CD14-positive monocyte (primary cell): ENCODE measurements around the gene PRRC2B. TPM values are rescaled to one million over a fixed set of nuclear protein-coding genes. Genes with fewer than 3 reads are reported as not detected.
"Not testable (repeated sequence)": the region's sequence is repeated elsewhere in the genome, so short reads cannot be mapped to it uniquely, and the experiment has no call there.

Experiments
- DNase-seq, 3 donors: peaks; one replicate each; pipeline ENCODE4 v3.0.0-alpha.2; 2011 to 2022
- H2AFZ ChIP-seq: 2 replicates; pipeline ENCODE4 v1.6.0; 2012; ENCODE audit warnings: mild to moderate bottlenecking, low read depth, low read length, inconsistent platforms; ENCODE audit not compliant: insufficient read depth, poor library complexity, severe bottlenecking
- H3K27ac ChIP-seq, 2 donors: 1 replicate in 1 of 2; 2 replicates in 1 of 2; pipeline ENCODE4 v1.5.1; 2012 to 2013; ENCODE audit warnings: low read length in 2 of 2, control low read depth in 1 of 2, inconsistent platforms in 1 of 2, low read depth in 1 of 2, mild to moderate bottlenecking in 1 of 2
- H3K27me3 ChIP-seq, 2 donors: one replicate each; pipeline versions ENCODE4 v1.6.0 to v1.6.1; 2011 to 2013; ENCODE audit warnings: low read length in 2 of 2; ENCODE audit not compliant: control insufficient read depth in 2 of 2, insufficient read depth in 2 of 2
- H3K36me3 ChIP-seq, 2 donors: replicated peaks in 1 of 2; 1 replicate in 1 of 2; 2 replicates in 1 of 2; pipeline versions ENCODE4 v1.5.1 to v1.6.1; 2012 to 2013; ENCODE audit warnings: low read length in 2 of 2, control low read depth in 1 of 2, inconsistent platforms in 1 of 2, mild to moderate bottlenecking in 1 of 2; ENCODE audit not compliant: insufficient read depth in 2 of 2, control insufficient read depth in 1 of 2
- H3K4me1 ChIP-seq, 2 donors: 1 replicate in 1 of 2; 2 replicates in 1 of 2; pipeline versions ENCODE4 v1.5.1 to v1.6.1; 2012 to 2013; ENCODE audit warnings: low read length in 2 of 2, control low read depth in 1 of 2, inconsistent platforms in 1 of 2, mild to moderate bottlenecking in 1 of 2, moderate library complexity in 1 of 2; ENCODE audit not compliant: insufficient read depth in 2 of 2, control insufficient read depth in 1 of 2
- H3K4me2 ChIP-seq: replicated peaks from 2 replicates; pipeline ENCODE3; 2012; ENCODE audit warnings: low read length, moderate library complexity, mild to moderate bottlenecking; ENCODE audit not compliant: poor library complexity, severe bottlenecking; ENCODE audit errors: extremely low read depth
- H3K4me3 ChIP-seq, 3 experiments: fragments of 200-600 bp in 1 of 3; sonication (generic) in 1 of 3; replicated peaks in 1 of 3; 1 replicate in 2 of 3; 2 replicates in 1 of 3; pipeline ENCODE4 v1.5.1; 2011 to 2013; ENCODE audit warnings: low read length in 3 of 3, mild to moderate bottlenecking in 3 of 3, control low read depth in 2 of 3, low read depth in 2 of 3, inconsistent platforms in 1 of 3, moderate library complexity in 1 of 3
- H3K79me2 ChIP-seq: 2 replicates; pipeline ENCODE4 v1.6.0; 2012; ENCODE audit warnings: mild to moderate bottlenecking, control low read depth, inconsistent platforms, low read length, moderate library complexity; ENCODE audit not compliant: insufficient read depth
- H3K9ac ChIP-seq: 2 replicates; pipeline ENCODE4 v1.6.0; 2017; ENCODE audit warnings: low read length, mild to moderate bottlenecking; ENCODE audit not compliant: insufficient read depth, poor library complexity, severe bottlenecking
- H3K9me3 ChIP-seq, 2 donors: replicated peaks in 1 of 2; 1 replicate in 1 of 2; 2 replicates in 1 of 2; pipeline versions ENCODE4 v1.5.1 to v1.6.1; 2012 to 2013; ENCODE audit warnings: low read length in 2 of 2, control low read depth in 1 of 2; ENCODE audit not compliant: control insufficient read depth in 1 of 2, insufficient read depth in 1 of 2
- H4K20me1 ChIP-seq: 2 replicates; pipeline ENCODE4 v1.6.0; 2012; ENCODE audit warnings: mild to moderate bottlenecking, low read length, control low read depth, moderate library complexity; ENCODE audit not compliant: insufficient read depth
- H3K27ac Mint-ChIP-seq, 7 donors: one replicate each; pipeline ENCODE4 v1.8.0; 2020; ENCODE audit warnings: mild to moderate bottlenecking in 7 of 7, mixed read lengths in 7 of 7, moderate library complexity in 6 of 7, inconsistent platforms in 2 of 7
- H3K27me3 Mint-ChIP-seq, 3 donors: one replicate each; pipeline ENCODE4 v1.8.0; 2021 to 2022; ENCODE audit warnings: low read depth in 3 of 3, mild to moderate bottlenecking in 3 of 3, mixed read lengths in 3 of 3, moderate library complexity in 3 of 3, inconsistent platforms in 1 of 3
- H3K36me3 Mint-ChIP-seq, 2 donors: one replicate each; pipeline ENCODE4 v1.8.0; 2020; ENCODE audit warnings: mixed read lengths in 2 of 2, inconsistent platforms in 1 of 2, mild to moderate bottlenecking in 1 of 2
- H3K4me1 Mint-ChIP-seq: one replicate; pipeline ENCODE4 v1.8.0; 2020; ENCODE audit warnings: mild to moderate bottlenecking, mixed read lengths
- H3K4me3 Mint-ChIP-seq, 2 donors: one replicate each; pipeline ENCODE4 v1.8.0; 2020; ENCODE audit warnings: mild to moderate bottlenecking in 2 of 2, mixed read lengths in 2 of 2, moderate library complexity in 1 of 2
- H3K9me3 Mint-ChIP-seq, 7 donors: one replicate each; pipeline ENCODE4 v1.8.0; 2020 to 2022; ENCODE audit warnings: mixed read lengths in 7 of 7, mild to moderate bottlenecking in 6 of 7, moderate library complexity in 6 of 7, inconsistent platforms in 2 of 7
- WGBS: methylation state at CpG from one replicate; pipeline ENCODE4 v1.1.5; 2013; ENCODE audit warnings: missing lambda C conversion rate; ENCODE audit not compliant: insufficient coverage; 5-methylcytosine and 5-hydroxymethylcytosine counted together
- intact Hi-C, 2 donors: fragments of 100-400 bp; cut with micrococcal nuclease; formaldehyde crosslinking; loops; one replicate each; pipeline versions ENCODE4 v1.15.0 to v1.15.1; 2023
- polyA plus RNA-seq, 3 donors: library from polyadenylated mRNA; depleted of rRNA in 1 of 3; unstranded in 2 of 3; stranded (reverse) in 1 of 3; fragments of 300-500 nt in 2 of 3; fragments of >200 nt in 1 of 3; fragmentation: Illumina TruSeq in 2 of 3; gene quantifications; 1 replicate in 2 of 3; 2 replicates in 1 of 3; pipeline ENCODE4 v1.2.3, GENCODE V29; 2012 to 2021
- TF ChIP-seq, protein P1 (sequence below): fragments of 200-600 bp; IDR thresholded peaks from one replicate; pipeline ENCODE4 v1.8.0; 2022; ENCODE audit warnings: antibody characterized with exemption, mild to moderate bottlenecking

The PRRC2B gene
- polyA plus RNA-seq, 3 donors: 2.8 to 36.2 (median 8.6) TPM

GRCh38 chr9:131394464-131395156, 724 bp downstream of the PRRC2B start:
- peak overlapping the region; percentile 88 to 91 for H3K4me3 Mint-ChIP-seq
- H3K27ac ChIP-seq: peak overlapping the region; percentile 46 to 81
- intact Hi-C loops: loop anchor here (2.0 to 5.0 kb wide), 2 partner anchors 22 to 117 kb away; partner anchors contain the start of gene FAM78A (in 1 of the 2)
- H3K27ac Mint-ChIP-seq: peak overlapping the region; percentile 79 to 91 (median 87)
- peak overlapping the region; percentile 50 for H2AFZ ChIP-seq
- no peaks in the 10 kb centered on the region for H3K9me3 Mint-ChIP-seq
- H3K27me3 ChIP-seq: no peaks in the 10 kb centered on the region
- under 1% methylated on average over 54 of the region's 63 CpGs for WGBS
- peak overlapping the region; percentile 72 for H3K4me2 ChIP-seq
- peaks cover 0 to 3% of the 10 kb centered on the region in 2 donors for H3K36me3 Mint-ChIP-seq
- H3K36me3 ChIP-seq: no peaks in the 10 kb centered on the region
- H3K9me3 ChIP-seq: no peaks in the 10 kb centered on the region
- H3K4me3 ChIP-seq: peak overlapping the region; percentile 57 to 94 (median 77)
- H3K4me1 ChIP-seq: peaks cover 47 to 55% of the 10 kb centered on the region in 2 donors
- no peaks in the 10 kb centered on the region for H3K27me3 Mint-ChIP-seq
- TF ChIP-seq, protein P1, sequence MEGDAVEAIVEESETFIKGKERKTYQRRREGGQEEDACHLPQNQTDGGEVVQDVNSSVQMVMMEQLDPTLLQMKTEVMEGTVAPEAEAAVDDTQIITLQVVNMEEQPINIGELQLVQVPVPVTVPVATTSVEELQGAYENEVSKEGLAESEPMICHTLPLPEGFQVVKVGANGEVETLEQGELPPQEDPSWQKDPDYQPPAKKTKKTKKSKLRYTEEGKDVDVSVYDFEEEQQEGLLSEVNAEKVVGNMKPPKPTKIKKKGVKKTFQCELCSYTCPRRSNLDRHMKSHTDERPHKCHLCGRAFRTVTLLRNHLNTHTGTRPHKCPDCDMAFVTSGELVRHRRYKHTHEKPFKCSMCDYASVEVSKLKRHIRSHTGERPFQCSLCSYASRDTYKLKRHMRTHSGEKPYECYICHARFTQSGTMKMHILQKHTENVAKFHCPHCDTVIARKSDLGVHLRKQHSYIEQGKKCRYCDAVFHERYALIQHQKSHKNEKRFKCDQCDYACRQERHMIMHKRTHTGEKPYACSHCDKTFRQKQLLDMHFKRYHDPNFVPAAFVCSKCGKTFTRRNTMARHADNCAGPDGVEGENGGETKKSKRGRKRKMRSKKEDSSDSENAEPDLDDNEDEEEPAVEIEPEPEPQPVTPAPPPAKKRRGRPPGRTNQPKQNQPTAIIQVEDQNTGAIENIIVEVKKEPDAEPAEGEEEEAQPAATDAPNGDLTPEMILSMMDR: no peak
- peak overlapping the region; percentile 92 for H3K9ac ChIP-seq
- peaks cover 53% of the 10 kb centered on the region for H3K79me2 ChIP-seq
- H3K4me1 Mint-ChIP-seq: peaks cover 53% of the 10 kb centered on the region
- peak in 1 of 3 donors; percentile 23 for DNase-seq
- H4K20me1 ChIP-seq: peaks cover 48% of the 10 kb centered on the region

DNA sequence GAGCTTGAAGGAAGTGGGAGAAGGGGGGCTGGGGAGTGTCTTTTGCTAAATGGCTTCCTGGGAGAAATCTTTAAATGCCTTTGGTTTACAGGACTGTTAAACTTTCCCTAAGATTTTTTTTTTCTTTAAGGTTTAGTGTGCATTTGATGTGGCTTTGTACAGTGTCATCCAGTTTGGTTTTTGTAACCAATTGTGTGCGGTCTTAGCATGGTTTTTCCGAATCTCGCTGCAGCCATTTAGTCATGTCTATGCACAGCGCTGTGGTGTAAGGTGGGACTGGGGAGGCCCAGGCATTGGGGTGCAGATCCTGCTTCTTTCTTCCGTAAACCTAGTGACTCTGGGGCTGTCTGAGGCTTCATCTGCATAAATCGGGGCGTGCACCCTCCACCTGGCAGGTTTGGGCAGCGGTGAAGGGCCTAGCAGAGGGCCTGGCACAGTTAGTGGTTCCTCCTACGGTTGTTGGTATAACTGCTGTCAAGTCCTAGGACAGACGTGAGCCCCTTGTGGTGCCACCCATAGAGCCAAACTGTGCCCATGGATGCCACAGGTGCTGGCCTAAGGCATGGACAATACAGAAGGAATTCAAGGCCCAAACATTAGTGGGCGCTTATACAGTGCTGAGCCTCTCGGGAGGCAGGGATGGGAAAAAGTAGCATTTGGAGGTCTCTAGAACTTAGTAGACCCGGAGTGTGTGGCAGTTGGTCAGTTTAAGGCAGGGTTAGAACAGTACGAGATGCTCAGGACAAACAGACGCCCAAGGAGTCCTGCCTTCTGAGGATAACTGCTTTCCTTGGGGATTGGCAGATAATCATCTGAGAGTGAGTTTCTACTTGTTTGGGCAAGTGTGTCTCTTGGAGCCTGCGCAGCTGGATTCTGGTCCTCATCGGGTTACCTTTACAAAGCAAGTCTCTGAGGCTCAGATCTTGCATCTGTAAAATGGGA, 1.5 kb downstream of the PRRC2B start:
- Mint-ChIP-seq H3K27ac (peak overlapping the region; percentile 79 to 91 (median 87)), H3K27me3 (no peaks in the 10 kb centered on the region), H3K9me3 (no peaks in the 10 kb centered on the region), H3K4me3 (peak overlapping the region; percentile 88 to 91), H3K36me3 (peaks cover 0 to 3% of the 10 kb centered on the region in 2 donors), H3K4me1 (peaks cover 60% of the 10 kb centered on the region)
- H3K27ac ChIP-seq: peak overlapping the region; percentile 46 to 81
- H2AFZ ChIP-seq: peak overlapping the region; percentile 50
- peak in 2 of 3 donors; percentile 34 to 49 for DNase-seq
- intact Hi-C loops: loop anchor here in 1 of 2 donors (2.0 kb wide), 1 partner anchor 23 kb away; no protein-coding TSS in a partner anchor
- peak overlapping the region; percentile 72 for H3K4me2 ChIP-seq
- H4K20me1 ChIP-seq: peaks cover 56% of the 10 kb centered on the region
- H3K9me3 ChIP-seq: no peaks in the 10 kb centered on the region
- WGBS: 21% methylated on average over 15 of the region's 17 CpGs
- H3K4me1 ChIP-seq: peaks cover 47 to 55% of the 10 kb centered on the region in 2 donors
- no peaks in the 10 kb centered on the region for H3K27me3 ChIP-seq
- H3K9ac ChIP-seq: peak overlapping the region; percentile 92
- H3K36me3 ChIP-seq: no peaks in the 10 kb centered on the region
- TF ChIP-seq, protein P1: no peak
- H3K79me2 ChIP-seq: peaks cover 61% of the 10 kb centered on the region
- peak overlapping the region; percentile 57 to 94 (median 77) for H3K4me3 ChIP-seq

GRCh38 chr9:131396099-131396479, 2.2 kb downstream of the PRRC2B start:
- 94% methylated on average over 3 of the region's 4 CpGs for WGBS
- H2AFZ ChIP-seq, H3K9me3 ChIP-seq, H3K27me3 ChIP-seq, H3K9me3 Mint-ChIP-seq, H3K36me3 Mint-ChIP-seq, intact Hi-C loops, H3K4me3 Mint-ChIP-seq, H3K36me3 ChIP-seq, H3K27me3 Mint-ChIP-seq, DNase-seq: not testable (repeated sequence)
- Mint-ChIP-seq H3K27ac (peak overlapping the region in 2 of 7 donors; percentile 78 to 91), H3K4me1 (peaks cover 62% of the 10 kb centered on the region)
- peak overlapping the region in 1 of 3 experiments; percentile 77 for H3K4me3 ChIP-seq
- H3K4me2 ChIP-seq: peak overlapping the region; percentile 72
- H3K4me1 ChIP-seq: peaks cover 47 to 55% of the 10 kb centered on the region in 2 donors
- H3K79me2 ChIP-seq: peaks cover 67% of the 10 kb centered on the region
- H4K20me1 ChIP-seq: peaks cover 62% of the 10 kb centered on the region
- H3K9ac ChIP-seq: peak overlapping the region; percentile 92
- H3K27ac ChIP-seq: peak overlapping the region in 1 of 2 donors; percentile 81
